GM18507 (cell line): ENCODE data around the gene SLX1A.
"Not testable (repeated sequence)": the region's sequence is repeated elsewhere in the genome, so short reads cannot be mapped to it uniquely, and the experiment has no call there.

Source experiments
- DNase-seq: peaks from one replicate; pipeline ENCODE4 v3.0.0; 2011; ENCODE audit warnings: low read depth; ENCODE audit not compliant: insufficient read length; ENCODE audit errors: extremely low spot score
- FAIRE-seq: peaks from 2 replicates; lab custom pipeline; 2011; peaks lifted over from hg19 to GRCh38; lab: Jason Lieb, UNC

SLX1A gene

GRCh38 chr16:30193615-30194014, at the start of gene SLX1A, which contains the start of gene BOLA2B:
Gene SLX1A (plus strand): TSS chr16:30193875. CDS start chr16:30194085, 210 bp downstream.
Gene BOLA2B (minus strand): TSS chr16:30193666. CDS start chr16:30193595, 71 bp downstream.
- peak; percentile 99 for FAIRE-seq
- DNase-seq, result not testable (repeated sequence)

GRCh38 chr16:30144017-30144416, 49.7 kb upstream of the SLX1A start:
- no peak for FAIRE-seq

GRCh38 chr16:30144917-30145316, 48.8 kb upstream of the SLX1A start:
- no peak for DNase-seq
- no peak for FAIRE-seq

More at GRCh38 chr16:30144017-30144416, 49.7 kb upstream of the SLX1A start:
- no peak for DNase-seq

- FAIRE-seq, result no peak
- no peak for DNase-seq
Observed at GRCh38 chr16:30145657-30146056, 48.0 kb upstream of the SLX1A start.

GRCh38 chr16:30147843-30148510, 45.7 kb upstream of the SLX1A start:
- no peak for DNase-seq
- no peak for FAIRE-seq

- no peak for DNase-seq
- FAIRE-seq, result no peak
Observed at GRCh38 chr16:30149250-30149930, 44.3 kb upstream of the SLX1A start.

- FAIRE-seq (no peak), DNase-seq (no peak)
Observed at GRCh38 chr16:30151091-30151490, 42.6 kb upstream of the SLX1A start.

- FAIRE-seq, result no peak
- no peak for DNase-seq
Observed at GRCh38 chr16:30152517-30152916, 41.2 kb upstream of the SLX1A start.

- DNase-seq (no peak), FAIRE-seq (no peak)
Observed at GRCh38 chr16:30155188-30155587, 38.5 kb upstream of the SLX1A start.

GRCh38 chr16:30157214-30157613, 36.5 kb upstream of the SLX1A start:
- no peak for FAIRE-seq
- DNase-seq, result no peak

- DNase-seq (no peak), FAIRE-seq (no peak)
Observed at GRCh38 chr16:30163538-30163937, 30.1 kb upstream of the SLX1A start.

GRCh38 chr16:30166202-30166902, 27.3 kb upstream of the SLX1A start:
- DNase-seq, result peak; percentile 62
- peak; percentile 87 for FAIRE-seq

- not testable (repeated sequence) for FAIRE-seq, DNase-seq
Observed at GRCh38 chr16:30168746-30169145, 24.9 kb upstream of the SLX1A start.

- not testable (repeated sequence) for DNase-seq, FAIRE-seq
Observed at GRCh38 chr16:30169416-30169815, 24.3 kb upstream of the SLX1A start.

GRCh38 chr16:30170145-30170544, 23.5 kb upstream of the SLX1A start:
- DNase-seq, FAIRE-seq: not testable (repeated sequence)

- no peak for DNase-seq
- no peak for FAIRE-seq
Observed at GRCh38 chr16:30173054-30173453, 20.6 kb upstream of the SLX1A start.

GRCh38 chr16:30176876-30177275, 16.8 kb upstream of the SLX1A start:
- DNase-seq, FAIRE-seq: not testable (repeated sequence)

- no peak for DNase-seq
- FAIRE-seq, result no peak
Observed at GRCh38 chr16:30179195-30179594, 14.5 kb upstream of the SLX1A start.

- DNase-seq, result no peak
- FAIRE-seq, result no peak
Observed at GRCh38 chr16:30179931-30180330, 13.7 kb upstream of the SLX1A start.

- no peak for DNase-seq
- no peak for FAIRE-seq
Observed at GRCh38 chr16:30180741-30181140, 12.9 kb upstream of the SLX1A start.
